ENCODE data around the gene HAT1.

Gene HAT1

GRCh38 chr2:172011812-172012575, 89.7 kb downstream of the HAT1 start:
- DNase-seq (ENCODE audit: low read depth, low spot score), result no peak
- TF ChIP-seq, protein P1, sequence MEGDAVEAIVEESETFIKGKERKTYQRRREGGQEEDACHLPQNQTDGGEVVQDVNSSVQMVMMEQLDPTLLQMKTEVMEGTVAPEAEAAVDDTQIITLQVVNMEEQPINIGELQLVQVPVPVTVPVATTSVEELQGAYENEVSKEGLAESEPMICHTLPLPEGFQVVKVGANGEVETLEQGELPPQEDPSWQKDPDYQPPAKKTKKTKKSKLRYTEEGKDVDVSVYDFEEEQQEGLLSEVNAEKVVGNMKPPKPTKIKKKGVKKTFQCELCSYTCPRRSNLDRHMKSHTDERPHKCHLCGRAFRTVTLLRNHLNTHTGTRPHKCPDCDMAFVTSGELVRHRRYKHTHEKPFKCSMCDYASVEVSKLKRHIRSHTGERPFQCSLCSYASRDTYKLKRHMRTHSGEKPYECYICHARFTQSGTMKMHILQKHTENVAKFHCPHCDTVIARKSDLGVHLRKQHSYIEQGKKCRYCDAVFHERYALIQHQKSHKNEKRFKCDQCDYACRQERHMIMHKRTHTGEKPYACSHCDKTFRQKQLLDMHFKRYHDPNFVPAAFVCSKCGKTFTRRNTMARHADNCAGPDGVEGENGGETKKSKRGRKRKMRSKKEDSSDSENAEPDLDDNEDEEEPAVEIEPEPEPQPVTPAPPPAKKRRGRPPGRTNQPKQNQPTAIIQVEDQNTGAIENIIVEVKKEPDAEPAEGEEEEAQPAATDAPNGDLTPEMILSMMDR (IDR thresholded peaks at IDR 0.05; ENCODE audit: low read depth, low read length), result no peak
- in situ Hi-C loops (cut with HindIII; ENCODE audit: low sequenced_read_pairs), result no loop called here
- H3K4me3 ChIP-seq (ENCODE audit: low read depth, low read length), result no peak overlapping the region

GRCh38 chr2:172012677-172013391, 90.6 kb downstream of the HAT1 start:
- TF ChIP-seq, protein P1 (IDR thresholded peaks at IDR 0.05; ENCODE audit: low read depth, low read length), result no peak
- in situ Hi-C loops (cut with HindIII; ENCODE audit: low sequenced_read_pairs), result no loop called here
- H3K4me3 ChIP-seq (ENCODE audit: low read depth, low read length), result no peak overlapping the region
- no peak for DNase-seq (ENCODE audit: low read depth, low spot score)

GRCh38 chr2:172013396-172013795, 91.1 kb downstream of the HAT1 start:
- TF ChIP-seq, protein P1 (IDR thresholded peaks at IDR 0.05; ENCODE audit: low read depth, low read length), result no peak
- no peak overlapping the region for H3K4me3 ChIP-seq (ENCODE audit: low read depth, low read length)
- in situ Hi-C loops (cut with HindIII; ENCODE audit: low sequenced_read_pairs), result no loop called here
- no peak for DNase-seq (ENCODE audit: low read depth, low spot score)

- in situ Hi-C loops (cut with HindIII; ENCODE audit: low sequenced_read_pairs), result no loop called here
- no peak for DNase-seq (ENCODE audit: low read depth, low spot score)
- no peak overlapping the region for H3K4me3 ChIP-seq (ENCODE audit: low read depth, low read length)
- TF ChIP-seq, protein P1 (IDR thresholded peaks at IDR 0.05; ENCODE audit: low read depth, low read length), result no peak
These were observed 99.0 kb downstream of the HAT1 start for GRCh38 chr2:172021074-172021931.

DNA sequence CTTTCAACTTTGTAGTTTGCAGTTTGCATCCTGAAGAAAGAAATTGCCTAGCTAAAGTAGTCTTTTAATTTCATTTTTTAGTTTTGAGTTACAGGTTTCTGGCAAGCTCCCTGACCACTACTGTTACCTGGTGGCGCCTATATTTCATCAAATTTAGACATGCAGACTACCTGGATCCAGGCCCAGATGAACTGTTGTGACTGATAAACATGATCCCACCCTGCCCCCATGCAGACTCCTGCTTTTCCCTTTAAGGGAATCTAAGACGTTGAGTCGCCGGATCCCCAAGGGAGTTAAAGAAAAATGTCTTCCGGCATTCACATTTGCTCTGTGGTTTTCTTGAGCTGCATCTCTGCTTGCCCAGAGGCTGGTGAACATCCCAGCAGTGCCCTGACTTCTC, 99.7 kb downstream of the HAT1 start:
- in situ Hi-C loops (cut with HindIII; ENCODE audit: low sequenced_read_pairs), result no loop called here
- DNase-seq (ENCODE audit: low read depth, low spot score), result peak; percentile 42
- TF ChIP-seq, protein P1 (IDR thresholded peaks at IDR 0.05; ENCODE audit: low read depth, low read length), result no peak
- no peak overlapping the region for H3K4me3 ChIP-seq (ENCODE audit: low read depth, low read length)

DNA sequence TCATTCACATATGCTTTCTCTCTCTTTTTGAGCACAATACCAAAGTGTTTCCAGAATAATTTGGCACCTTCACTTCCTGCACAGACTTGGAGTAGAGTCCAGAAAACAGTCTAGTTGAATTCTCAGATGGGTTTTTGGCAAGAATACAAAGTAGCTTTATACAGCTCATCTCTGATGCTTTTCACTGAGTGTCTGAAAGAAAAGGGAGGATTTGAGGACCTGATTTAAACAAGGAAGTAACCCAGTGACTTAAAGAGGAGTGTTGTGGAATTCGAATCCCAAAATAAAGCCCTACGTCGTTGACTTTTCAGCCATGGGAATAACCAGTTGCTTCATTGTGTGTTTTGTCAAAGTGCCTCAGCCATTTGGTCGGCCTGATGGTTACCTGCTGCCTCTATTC, 109.3 kb downstream of the HAT1 start:
- no peak overlapping the region for H3K4me3 ChIP-seq (ENCODE audit: low read depth, low read length)
- TF ChIP-seq, protein P1 (IDR thresholded peaks at IDR 0.05; ENCODE audit: low read depth, low read length), result no peak
- in situ Hi-C loops (cut with HindIII; ENCODE audit: low sequenced_read_pairs), result no loop called here
- no peak for DNase-seq (ENCODE audit: low read depth, low spot score)
